HEK293 (cell line): ENCODE data around the gene SYNPO.

Experiments used
- HOXA7 ChIP-seq: sonication (generic); formaldehyde crosslinking; IDR thresholded peaks from 2 replicates; pipeline ENCODE4 v1.8.1; 2022; ENCODE audit warnings: missing genetic modification reagents, borderline replicate concordance
- ZNF274 ChIP-seq, 2 experiments: fragments of 200-500 bp in 1 of 2; fragments of 450-650 bp in 1 of 2; sonication (Bioruptor generic) in 1 of 2; formaldehyde crosslinking in 1 of 2; IDR thresholded peaks; 2 replicates each; pipeline versions ENCODE4 v1.5.1 to v1.6.1; 2014 to 2016; ENCODE audit warnings: borderline replicate concordance in 1 of 2, inconsistent platforms in 1 of 2, low read length in 1 of 2, missing biosample characterization in 1 of 2, missing genetic modification characterization in 1 of 2

DNA sequence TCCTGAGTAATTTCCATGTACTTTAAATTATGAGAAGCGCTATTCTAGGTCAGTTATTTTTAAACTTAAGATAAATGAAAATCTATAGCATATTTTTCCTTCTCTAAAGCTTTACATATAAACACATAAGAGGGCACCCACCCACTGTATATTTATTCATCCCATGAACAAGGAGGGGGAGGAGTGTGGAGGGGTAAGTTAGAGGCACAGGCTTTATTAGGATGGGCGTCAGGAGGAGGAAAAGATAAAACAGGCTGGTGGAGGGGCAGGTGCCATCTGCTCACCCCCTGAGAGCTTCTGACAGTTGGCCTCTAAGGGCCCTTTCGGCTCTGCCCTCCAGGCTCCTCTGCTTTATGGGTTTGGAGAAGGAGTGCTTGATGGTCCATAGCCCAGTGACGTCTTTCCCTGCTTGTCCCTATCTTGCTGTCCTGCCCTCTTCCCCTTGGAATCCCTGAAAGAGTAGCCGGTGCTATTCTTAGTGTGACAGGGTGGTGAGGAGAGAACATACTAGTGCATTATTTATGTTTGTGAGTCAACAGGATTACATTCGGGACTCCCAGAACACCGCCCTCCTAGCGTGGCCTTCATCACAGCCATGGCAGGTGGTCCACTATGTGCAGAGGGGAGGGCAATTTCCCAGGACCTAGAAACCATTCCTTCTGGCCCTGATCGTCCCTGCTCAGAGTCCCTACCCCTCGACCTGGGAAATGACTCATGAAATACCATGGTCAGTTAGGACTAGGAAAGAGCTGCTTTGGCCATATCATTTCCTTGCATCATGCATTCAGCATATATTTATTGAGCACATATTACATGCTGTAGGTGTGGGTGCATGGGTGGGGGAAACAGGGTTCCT is 7.9 kb upstream of the SYNPO start:
- TF ChIP-seq HOXA7 (CRISPR knock-in tag): no peak
- TF ChIP-seq ZNF274 (IDR thresholded peaks at IDR 0.05; ENCODE audit: low read length): no peak
- TF ChIP-seq ZNF274 (tag by site-specific recombination; IDR thresholded peaks at IDR 0.05; ENCODE audit: borderline replicate concordance): no peak
